AG04449 (cell line): ENCODE measurements around the gene BEND3.
"Not testable (repeated sequence)": the region's sequence is repeated elsewhere in the genome, so short reads cannot be mapped to it uniquely, and the experiment has no call there.

Experiments
- CTCF ChIA-PET: fragments of 350-600 bp; formaldehyde crosslinking; extraction: SDS; loops from one replicate; lab custom pipeline; 2021; ENCODE audit warnings: antibody characterized with exemption; lab: Yijun Ruan, JAX
- POLR2A ChIA-PET: fragments of 400-600, 350-600 bp; formaldehyde crosslinking; extraction: SDS; loops from one replicate; lab custom pipeline; 2020; ENCODE audit warnings: antibody characterized with exemption, inconsistent platforms; lab: Yijun Ruan, JAX
- DNase-seq: peaks from one replicate; pipeline ENCODE4 v3.0.0-alpha.2; 2010; ENCODE audit warnings: low read depth, low spot score
- H3K4me3 ChIP-seq: 2 replicates; pipeline ENCODE4 v1.5.1; 2011; ENCODE audit warnings: low read depth, mild to moderate bottlenecking, control low read depth, low read length
- TF ChIP-seq, protein P1 (sequence below): IDR thresholded peaks from one replicate; pipeline ENCODE4 v1.5.1; 2011; ENCODE audit warnings: mild to moderate bottlenecking, moderate library complexity, low read length, control low read depth, inconsistent platforms; ENCODE audit not compliant: insufficient read depth; ENCODE audit errors: missing control alignments

BEND3 gene

DNA sequence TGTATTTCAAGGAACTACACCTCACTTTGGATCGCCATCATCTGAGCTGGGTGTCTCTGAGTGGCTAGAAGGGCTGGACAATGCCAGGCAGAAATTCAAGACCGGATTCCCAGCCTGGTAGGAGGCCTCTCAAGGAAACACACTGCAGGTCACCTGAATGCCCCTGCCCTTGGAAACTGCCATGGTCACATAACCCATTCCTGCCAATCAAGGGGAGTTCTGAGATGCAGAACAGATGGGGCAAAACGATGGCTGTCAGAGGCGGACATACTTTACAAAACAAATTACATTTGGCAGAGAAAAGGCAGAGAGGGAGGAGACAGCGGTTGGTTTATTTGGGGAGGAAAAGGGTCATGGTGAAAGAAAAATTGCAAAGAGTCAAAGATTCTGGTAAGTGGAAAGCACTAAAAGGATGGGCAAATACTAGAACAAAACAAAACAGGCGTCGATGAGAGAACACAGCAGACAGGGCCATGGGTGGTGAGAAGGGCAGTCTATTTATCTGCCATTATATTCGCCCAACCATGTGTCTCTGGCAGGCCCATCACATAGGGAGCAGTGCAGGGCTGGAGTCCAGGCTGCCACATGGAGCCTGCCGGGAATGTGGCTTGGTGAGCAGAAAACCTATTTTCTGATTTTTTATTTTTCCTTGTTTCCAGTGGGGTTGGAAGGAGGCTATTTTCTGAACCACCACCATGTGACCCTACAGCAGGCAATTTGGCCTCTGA is 13.5 kb downstream of the BEND3 start:
- DNase-seq: no peak
- POLR2A ChIA-PET: no interaction called here
- TF ChIP-seq, protein P1, sequence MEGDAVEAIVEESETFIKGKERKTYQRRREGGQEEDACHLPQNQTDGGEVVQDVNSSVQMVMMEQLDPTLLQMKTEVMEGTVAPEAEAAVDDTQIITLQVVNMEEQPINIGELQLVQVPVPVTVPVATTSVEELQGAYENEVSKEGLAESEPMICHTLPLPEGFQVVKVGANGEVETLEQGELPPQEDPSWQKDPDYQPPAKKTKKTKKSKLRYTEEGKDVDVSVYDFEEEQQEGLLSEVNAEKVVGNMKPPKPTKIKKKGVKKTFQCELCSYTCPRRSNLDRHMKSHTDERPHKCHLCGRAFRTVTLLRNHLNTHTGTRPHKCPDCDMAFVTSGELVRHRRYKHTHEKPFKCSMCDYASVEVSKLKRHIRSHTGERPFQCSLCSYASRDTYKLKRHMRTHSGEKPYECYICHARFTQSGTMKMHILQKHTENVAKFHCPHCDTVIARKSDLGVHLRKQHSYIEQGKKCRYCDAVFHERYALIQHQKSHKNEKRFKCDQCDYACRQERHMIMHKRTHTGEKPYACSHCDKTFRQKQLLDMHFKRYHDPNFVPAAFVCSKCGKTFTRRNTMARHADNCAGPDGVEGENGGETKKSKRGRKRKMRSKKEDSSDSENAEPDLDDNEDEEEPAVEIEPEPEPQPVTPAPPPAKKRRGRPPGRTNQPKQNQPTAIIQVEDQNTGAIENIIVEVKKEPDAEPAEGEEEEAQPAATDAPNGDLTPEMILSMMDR: no peak
- no peak overlapping the region for H3K4me3 ChIP-seq
- CTCF ChIA-PET: interaction anchor here (0.8 to 1.7 kb wide), 2 partner anchors 12 to 74 kb away, joined by 3 to 10 read pairs; partner anchors contain the start of gene MTRES1

DNA sequence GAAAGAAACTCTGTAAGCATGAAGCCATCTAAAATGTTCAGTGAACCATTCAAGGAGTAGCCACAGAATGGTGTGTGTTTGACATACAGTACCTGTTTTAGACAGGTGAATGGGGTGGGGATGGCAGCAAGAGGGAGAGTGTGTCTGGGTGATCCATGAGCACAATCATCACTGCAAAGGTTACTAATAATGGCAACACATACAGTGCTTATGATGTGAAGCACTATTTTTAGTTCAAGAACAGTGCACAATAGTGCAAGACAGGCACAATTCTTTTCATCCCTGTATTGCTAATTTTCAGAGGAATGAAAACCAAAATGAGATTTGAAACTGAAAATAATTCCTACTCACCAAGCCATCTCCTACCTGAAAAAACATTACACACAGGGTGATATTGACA is 14.1 kb downstream of the BEND3 start:
- no peak for DNase-seq
- TF ChIP-seq, protein P1: no peak
- H3K4me3 ChIP-seq: no peak overlapping the region
- ChIA-PET POLR2A (no interaction called here), CTCF (no interaction called here)

DNA sequence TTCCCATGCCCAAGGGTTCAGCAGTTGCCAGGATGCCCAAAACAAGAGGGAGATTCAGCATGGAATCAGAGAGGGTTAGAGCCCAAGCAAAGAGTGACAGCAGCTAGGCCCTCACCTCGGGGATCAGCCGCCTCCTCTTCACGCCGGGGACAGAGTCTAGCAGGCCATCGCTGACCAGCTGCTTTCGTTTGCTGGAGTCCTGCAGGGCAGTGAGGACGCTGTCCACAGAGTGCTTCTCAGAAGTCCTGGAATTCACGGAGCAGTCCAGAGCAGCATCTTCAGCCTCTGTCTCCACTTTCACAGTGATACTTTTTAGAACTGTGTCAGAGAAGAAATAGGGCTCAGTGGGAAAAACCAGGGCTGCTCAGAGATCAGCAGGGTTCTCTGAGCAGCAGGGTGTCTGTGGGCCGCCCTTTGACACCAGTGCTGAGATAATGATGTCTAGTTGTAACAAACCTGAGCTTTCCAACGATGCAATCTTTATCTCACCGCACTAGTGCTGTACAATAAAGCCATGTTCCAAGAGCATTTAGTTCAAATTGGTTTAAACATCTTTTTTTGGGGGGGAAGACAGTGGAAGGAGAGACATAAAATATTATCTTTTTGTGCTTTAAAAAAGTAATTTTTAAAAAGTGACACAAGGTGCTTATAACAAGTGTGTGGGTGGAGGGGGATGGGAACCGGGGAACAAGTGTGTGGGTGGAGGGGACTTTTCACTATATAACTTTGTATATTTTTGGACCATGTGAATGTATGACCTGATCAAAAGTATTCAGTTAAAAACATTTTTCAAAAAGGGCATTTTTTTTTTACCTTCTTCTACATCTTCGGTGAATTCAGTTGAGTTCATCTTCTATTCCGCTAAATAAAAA is 16.6 kb downstream of the BEND3 start:
- no peak for DNase-seq
- ChIA-PET POLR2A (no interaction called here), CTCF (interaction anchor here (0.7 to 2.4 kb wide), 4 partner anchors 12 to 101 kb away, joined by 3 to 14 read pairs (median 4); partner anchors contain the start of gene MTRES1)
- TF ChIP-seq, protein P1: no peak
- no peak overlapping the region for H3K4me3 ChIP-seq

DNA sequence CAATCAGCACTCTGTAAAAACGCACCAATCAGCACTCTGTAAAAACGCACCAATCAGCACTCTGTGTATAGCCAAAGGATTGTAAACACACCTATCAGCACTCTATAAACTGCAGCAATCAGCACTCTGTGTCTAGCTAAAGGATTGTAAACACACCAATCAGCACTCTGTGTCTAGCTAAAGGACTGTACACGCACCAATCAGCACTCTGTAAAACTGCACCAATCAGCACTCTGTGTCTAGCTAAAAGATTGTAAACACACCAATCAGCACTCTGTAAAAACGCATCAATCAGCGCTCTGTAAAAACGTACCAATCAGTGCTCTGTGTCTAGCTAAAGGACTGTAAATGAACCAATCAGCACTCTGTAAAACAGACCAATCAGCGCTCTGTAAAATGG is 30.9 kb downstream of the BEND3 start:
- H3K4me3 ChIP-seq, POLR2A ChIA-PET, DNase-seq: not testable (repeated sequence)
- CTCF ChIA-PET: interaction anchor here (1.7 kb wide), 1 partner anchor 30 kb away, joined by 11 read pairs; no protein-coding TSS in a partner anchor

DNA sequence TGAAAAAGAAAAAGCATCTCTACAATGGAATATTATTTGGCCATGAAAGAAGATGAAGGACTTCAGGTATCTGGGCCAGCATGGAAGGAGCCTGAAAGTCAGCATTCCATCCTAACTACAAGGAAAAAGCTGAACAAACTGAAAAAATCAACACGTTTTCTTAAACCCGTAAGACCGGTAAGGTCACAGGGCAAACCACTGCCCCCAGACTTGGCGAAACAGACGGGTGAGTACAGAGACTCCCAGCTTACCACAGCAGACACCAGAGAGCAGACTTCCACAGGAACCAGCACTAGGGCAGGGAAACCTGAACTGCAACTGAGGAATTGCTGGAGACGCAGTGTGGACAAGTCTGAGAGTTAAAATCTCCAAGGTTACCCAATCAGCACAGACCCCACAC is 31.4 kb downstream of the BEND3 start:
- no peak for DNase-seq
- no peak overlapping the region for H3K4me3 ChIP-seq
- TF ChIP-seq, protein P1: no peak
- CTCF ChIA-PET: interaction anchor here (1.7 kb wide), 1 partner anchor 30 kb away, joined by 11 read pairs; no protein-coding TSS in a partner anchor
- POLR2A ChIA-PET: no interaction called here

DNA sequence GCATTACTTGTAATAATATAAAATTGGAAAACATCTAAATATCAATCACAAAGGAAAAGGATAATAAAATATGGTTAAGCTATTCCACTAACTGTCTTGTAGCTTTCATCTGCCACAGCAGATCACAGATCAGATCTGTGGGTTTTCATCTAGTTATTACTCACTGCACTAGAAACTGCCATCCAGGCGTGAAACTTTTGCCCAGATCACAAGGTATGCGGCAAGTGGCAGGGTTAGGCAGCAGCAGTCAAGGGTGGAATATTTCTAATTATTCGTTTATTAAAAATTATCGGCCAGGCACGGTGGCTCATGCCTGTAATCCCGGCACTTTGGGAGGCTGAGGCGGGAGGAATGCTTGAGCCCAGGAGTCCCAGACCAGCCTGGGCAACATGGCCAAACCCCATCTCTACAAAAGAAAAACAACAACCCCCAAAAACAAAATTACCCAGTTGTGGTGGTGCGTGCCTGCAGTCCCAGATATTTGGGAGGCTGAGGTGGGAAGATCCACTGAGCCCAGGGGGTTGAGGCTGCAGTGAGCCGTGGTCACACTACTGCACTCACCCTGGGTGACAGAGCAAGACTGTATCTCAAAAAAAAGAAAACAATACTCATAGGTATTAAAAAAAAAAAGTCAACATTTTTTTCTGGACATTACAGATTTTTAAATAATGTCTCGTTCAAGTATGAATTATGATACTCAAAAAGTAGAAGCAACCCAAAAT is 32.1 kb downstream of the BEND3 start:
- TF ChIP-seq, protein P1: no peak
- ChIA-PET POLR2A (no interaction called here), CTCF (interaction anchor here (0.8 to 1.7 kb wide), 2 partner anchors 31 to 53 kb away, joined by 3 to 11 read pairs; no protein-coding TSS in a partner anchor)
- no peak overlapping the region for H3K4me3 ChIP-seq
- no peak for DNase-seq
